ENCODE measurements around the gene EIF1AX. TPM values are rescaled to one million over a fixed set of nuclear protein-coding genes. Genes with fewer than 3 reads are reported as not detected.
"Not testable (repeated sequence)": the region's sequence is repeated elsewhere in the genome, so short reads cannot be mapped to it uniquely, and the experiment has no call there.

The EIF1AX gene
- polyA plus RNA-seq, 4 donors = 27.5 to 87.9 (median 43.0) TPM

- DNase-seq = no peak
- WGBS, 3 donors = 26 to 48% (median 30%) methylated on average over 2 of the region's 2 CpGs
- peaks cover 0 to 12% (median 8%) of the 10 kb centered on the region in 3 donors for H3K36me3 ChIP-seq (ENCODE audit: control insufficient read depth in 3 of 3, insufficient read depth in 2 of 3, low read depth in 1 of 3, low read length in 3 of 3)
- H3K4me3 ChIP-seq (ENCODE audit: low read depth in 1 of 3, low read length in 3 of 3) = peak overlapping the region in 2 of 3 donors; percentile 78 to 96
- H3K27ac ChIP-seq (ENCODE audit: low read depth in 1 of 3, low read length in 2 of 3) = no peak overlapping the region
- H3K27me3 ChIP-seq (ENCODE audit: control insufficient read depth in 3 of 3, insufficient read depth in 3 of 3, low read length in 3 of 3) = no peaks in the 10 kb centered on the region
- no peak for FAIRE-seq
- H3K9me3 ChIP-seq (ENCODE audit: control insufficient read depth in 2 of 2, insufficient read depth in 1 of 2, low read depth in 1 of 2, low read length in 1 of 2) = no peaks in the 10 kb centered on the region
- H3K4me1 ChIP-seq (ENCODE audit: control insufficient read depth in 3 of 3, insufficient read depth in 2 of 3, low read depth in 1 of 3, low read length in 2 of 3) = peaks cover 0 to 8% (median 4%) of the 10 kb centered on the region in 3 donors
Observed at GRCh38 chrX:20139966-20140365, 1.7 kb downstream of the EIF1AX start.

GRCh38 chrX:20135944-20136343 is 5.7 kb downstream of the EIF1AX start:
- Histone ChIP-seq H3K27ac (ENCODE audit: low read depth in 1 of 3, low read length in 2 of 3) (no peak overlapping the region), H3K9me3 (ENCODE audit: control insufficient read depth in 2 of 2, insufficient read depth in 1 of 2, low read depth in 1 of 2, low read length in 1 of 2) (no peaks in the 10 kb centered on the region), H3K27me3 (ENCODE audit: control insufficient read depth in 3 of 3, insufficient read depth in 3 of 3, low read length in 3 of 3) (no peaks in the 10 kb centered on the region), H3K4me1 (ENCODE audit: control insufficient read depth in 3 of 3, insufficient read depth in 2 of 3, low read depth in 1 of 3, low read length in 2 of 3) (peaks cover 0 to 8% (median 4%) of the 10 kb centered on the region in 3 donors), H3K4me3 (ENCODE audit: low read depth in 1 of 3, low read length in 3 of 3) (no peak overlapping the region), H3K36me3 (ENCODE audit: control insufficient read depth in 3 of 3, insufficient read depth in 2 of 3, low read depth in 1 of 3, low read length in 3 of 3) (peaks cover 0 to 27% (median 12%) of the 10 kb centered on the region in 3 donors)
- FAIRE-seq (no peak), DNase-seq (peak in 1 of 2 donors; percentile 51)
- WGBS, 3 donors = 29 to 54% (median 48%) methylated on average over 5 of the region's 5 CpGs

GRCh38 chrX:20132666-20133065 is 9.0 kb downstream of the EIF1AX start:
- Histone ChIP-seq H3K4me3 (ENCODE audit: low read depth in 1 of 3, low read length in 3 of 3) (no peak overlapping the region), H3K27me3 (ENCODE audit: control insufficient read depth in 3 of 3, insufficient read depth in 3 of 3, low read length in 3 of 3) (no peaks in the 10 kb centered on the region), H3K27ac (ENCODE audit: low read depth in 1 of 3, low read length in 2 of 3) (no peak overlapping the region), H3K9me3 (ENCODE audit: control insufficient read depth in 2 of 2, insufficient read depth in 1 of 2, low read depth in 1 of 2, low read length in 1 of 2) (no peaks in the 10 kb centered on the region), H3K36me3 (ENCODE audit: control insufficient read depth in 3 of 3, insufficient read depth in 2 of 3, low read depth in 1 of 3, low read length in 3 of 3) (peaks cover 0 to 24% (median 10%) of the 10 kb centered on the region in 3 donors), H3K4me1 (ENCODE audit: control insufficient read depth in 3 of 3, insufficient read depth in 2 of 3, low read depth in 1 of 3, low read length in 2 of 3) (no peaks in the 10 kb centered on the region)
- 75 to 88% (median 87%) methylated on average over 1 of the region's 1 CpG for WGBS, 3 donors
- no peak for FAIRE-seq
- DNase-seq = no peak

- no peaks in the 10 kb centered on the region for H3K27me3 ChIP-seq (ENCODE audit: control insufficient read depth in 3 of 3, insufficient read depth in 3 of 3, low read length in 3 of 3)
- no peaks in the 10 kb centered on the region for H3K4me1 ChIP-seq (ENCODE audit: control insufficient read depth in 3 of 3, insufficient read depth in 2 of 3, low read depth in 1 of 3, low read length in 2 of 3)
- peaks cover 0 to 20% (median 8%) of the 10 kb centered on the region in 3 donors for H3K36me3 ChIP-seq (ENCODE audit: control insufficient read depth in 3 of 3, insufficient read depth in 2 of 3, low read depth in 1 of 3, low read length in 3 of 3)
- WGBS, 3 donors = 88 to 100% (median 100%) methylated on average over 1 of the region's 1 CpG
- H3K27ac ChIP-seq (ENCODE audit: low read depth in 1 of 3, low read length in 2 of 3) = no peak overlapping the region
- no peaks in the 10 kb centered on the region for H3K9me3 ChIP-seq (ENCODE audit: control insufficient read depth in 2 of 2, insufficient read depth in 1 of 2, low read depth in 1 of 2, low read length in 1 of 2)
- H3K4me3 ChIP-seq (ENCODE audit: low read depth in 1 of 3, low read length in 3 of 3) = no peak overlapping the region
- no peak for FAIRE-seq
- no peak for DNase-seq
Observed at GRCh38 chrX:20130357-20130756, 11.3 kb downstream of the EIF1AX start.

- Histone ChIP-seq H3K27ac (ENCODE audit: low read depth in 1 of 3, low read length in 2 of 3) (no peak overlapping the region), H3K36me3 (ENCODE audit: control insufficient read depth in 3 of 3, insufficient read depth in 2 of 3, low read depth in 1 of 3, low read length in 3 of 3) (peaks cover 0 to 16% (median 3%) of the 10 kb centered on the region in 3 donors), H3K9me3 (ENCODE audit: control insufficient read depth in 2 of 2, insufficient read depth in 1 of 2, low read depth in 1 of 2, low read length in 1 of 2) (no peaks in the 10 kb centered on the region), H3K4me1 (ENCODE audit: control insufficient read depth in 3 of 3, insufficient read depth in 2 of 3, low read depth in 1 of 3, low read length in 2 of 3) (peaks cover 0 to 2% (median 0%) of the 10 kb centered on the region in 3 donors), H3K27me3 (ENCODE audit: control insufficient read depth in 3 of 3, insufficient read depth in 3 of 3, low read length in 3 of 3) (no peaks in the 10 kb centered on the region), H3K4me3 (ENCODE audit: low read depth in 1 of 3, low read length in 3 of 3) (no peak overlapping the region)
- 82 to 88% (median 87%) methylated on average over 1 of the region's 1 CpG for WGBS, 3 donors
- no peak for FAIRE-seq
- DNase-seq = no peak
Observed at GRCh38 chrX:20129547-20129946, 12.1 kb downstream of the EIF1AX start.

GRCh38 chrX:20128670-20129069 is 13.0 kb downstream of the EIF1AX start:
- DNase-seq = no peak
- H3K4me3 ChIP-seq (ENCODE audit: low read depth in 1 of 3, low read length in 3 of 3) = no peak overlapping the region
- FAIRE-seq = no peak
- peaks cover 0 to 11% (median 3%) of the 10 kb centered on the region in 3 donors for H3K36me3 ChIP-seq (ENCODE audit: control insufficient read depth in 3 of 3, insufficient read depth in 2 of 3, low read depth in 1 of 3, low read length in 3 of 3)
- H3K9me3 ChIP-seq (ENCODE audit: control insufficient read depth in 2 of 2, insufficient read depth in 1 of 2, low read depth in 1 of 2, low read length in 1 of 2) = no peaks in the 10 kb centered on the region
- peaks cover 0 to 2% (median 0%) of the 10 kb centered on the region in 3 donors for H3K4me1 ChIP-seq (ENCODE audit: control insufficient read depth in 3 of 3, insufficient read depth in 2 of 3, low read depth in 1 of 3, low read length in 2 of 3)
- no peaks in the 10 kb centered on the region for H3K27me3 ChIP-seq (ENCODE audit: control insufficient read depth in 3 of 3, insufficient read depth in 3 of 3, low read length in 3 of 3)
- WGBS, 3 donors = 60 to 74% (median 61%) methylated on average over 4 of the region's 4 CpGs
- H3K27ac ChIP-seq (ENCODE audit: low read depth in 1 of 3, low read length in 2 of 3) = no peak overlapping the region

- H3K27ac ChIP-seq (ENCODE audit: low read depth in 1 of 3, low read length in 2 of 3); H3K4me1 ChIP-seq (ENCODE audit: control insufficient read depth in 3 of 3, insufficient read depth in 2 of 3, low read depth in 1 of 3, low read length in 2 of 3); H3K36me3 ChIP-seq (ENCODE audit: control insufficient read depth in 3 of 3, insufficient read depth in 2 of 3, low read depth in 1 of 3, low read length in 3 of 3); DNase-seq; H3K27me3 ChIP-seq (ENCODE audit: control insufficient read depth in 3 of 3, insufficient read depth in 3 of 3, low read length in 3 of 3); H3K4me3 ChIP-seq (ENCODE audit: low read depth in 1 of 3, low read length in 3 of 3); H3K9me3 ChIP-seq (ENCODE audit: control insufficient read depth in 2 of 2, insufficient read depth in 1 of 2, low read depth in 1 of 2, low read length in 1 of 2): not testable (repeated sequence)
- WGBS, 3 donors = 0 to 9% (median 3%) methylated on average over 3 of the region's 3 CpGs
- FAIRE-seq = peak; percentile 99
Observed at GRCh38 chrX:20127440-20127839, 14.2 kb downstream of the EIF1AX start.

GRCh38 chrX:20126833-20127232 is 14.8 kb downstream of the EIF1AX start:
- not testable (repeated sequence) for FAIRE-seq; H3K4me1 ChIP-seq (ENCODE audit: control insufficient read depth in 3 of 3, insufficient read depth in 2 of 3, low read depth in 1 of 3, low read length in 2 of 3); H3K27ac ChIP-seq (ENCODE audit: low read depth in 1 of 3, low read length in 2 of 3); H3K4me3 ChIP-seq (ENCODE audit: low read depth in 1 of 3, low read length in 3 of 3); H3K9me3 ChIP-seq (ENCODE audit: control insufficient read depth in 2 of 2, insufficient read depth in 1 of 2, low read depth in 1 of 2, low read length in 1 of 2); H3K27me3 ChIP-seq (ENCODE audit: control insufficient read depth in 3 of 3, insufficient read depth in 3 of 3, low read length in 3 of 3); DNase-seq; H3K36me3 ChIP-seq (ENCODE audit: control insufficient read depth in 3 of 3, insufficient read depth in 2 of 3, low read depth in 1 of 3, low read length in 3 of 3)
- WGBS, 3 donors = 33 to 54% (median 33%) methylated on average over 1 of the region's 1 CpG

GRCh38 chrX:20124964-20125363 is 16.7 kb downstream of the EIF1AX start:
- FAIRE-seq (no peak), DNase-seq (peak in 1 of 2 donors; percentile 33)
- Histone ChIP-seq H3K36me3 (ENCODE audit: control insufficient read depth in 3 of 3, insufficient read depth in 2 of 3, low read depth in 1 of 3, low read length in 3 of 3) (peaks cover 0 to 2% (median 0%) of the 10 kb centered on the region in 3 donors), H3K27ac (ENCODE audit: low read depth in 1 of 3, low read length in 2 of 3) (no peak overlapping the region), H3K4me1 (ENCODE audit: control insufficient read depth in 3 of 3, insufficient read depth in 2 of 3, low read depth in 1 of 3, low read length in 2 of 3) (peaks cover 0 to 2% (median 0%) of the 10 kb centered on the region in 3 donors), H3K9me3 (ENCODE audit: control insufficient read depth in 2 of 2, insufficient read depth in 1 of 2, low read depth in 1 of 2, low read length in 1 of 2) (no peaks in the 10 kb centered on the region), H3K27me3 (ENCODE audit: control insufficient read depth in 3 of 3, insufficient read depth in 3 of 3, low read length in 3 of 3) (no peaks in the 10 kb centered on the region), H3K4me3 (ENCODE audit: low read depth in 1 of 3, low read length in 3 of 3) (no peak overlapping the region)

All from small intestine (tissue), 7 donors.